LNCaP clone FGC (cell line): ENCODE results near the gene CACNA1B.

Source experiments
- DNase-seq: peaks from one replicate; pipeline ENCODE4 v3.0.0-alpha.2; 2011; ENCODE audit warnings: low read depth
- H3K4me3 ChIP-seq: 2 replicates; pipeline ENCODE4 v1.5.1; 2011; ENCODE audit warnings: mild to moderate bottlenecking, low read depth, low read length, control low read depth
- TF ChIP-seq, protein P1 (sequence below): IDR thresholded peaks from 2 replicates; pipeline ENCODE4 v1.5.1; 2012; ENCODE audit warnings: mild to moderate bottlenecking; ENCODE audit not compliant: control insufficient read depth, insufficient read depth; ENCODE audit errors: extremely low read depth

Gene CACNA1B

DNA sequence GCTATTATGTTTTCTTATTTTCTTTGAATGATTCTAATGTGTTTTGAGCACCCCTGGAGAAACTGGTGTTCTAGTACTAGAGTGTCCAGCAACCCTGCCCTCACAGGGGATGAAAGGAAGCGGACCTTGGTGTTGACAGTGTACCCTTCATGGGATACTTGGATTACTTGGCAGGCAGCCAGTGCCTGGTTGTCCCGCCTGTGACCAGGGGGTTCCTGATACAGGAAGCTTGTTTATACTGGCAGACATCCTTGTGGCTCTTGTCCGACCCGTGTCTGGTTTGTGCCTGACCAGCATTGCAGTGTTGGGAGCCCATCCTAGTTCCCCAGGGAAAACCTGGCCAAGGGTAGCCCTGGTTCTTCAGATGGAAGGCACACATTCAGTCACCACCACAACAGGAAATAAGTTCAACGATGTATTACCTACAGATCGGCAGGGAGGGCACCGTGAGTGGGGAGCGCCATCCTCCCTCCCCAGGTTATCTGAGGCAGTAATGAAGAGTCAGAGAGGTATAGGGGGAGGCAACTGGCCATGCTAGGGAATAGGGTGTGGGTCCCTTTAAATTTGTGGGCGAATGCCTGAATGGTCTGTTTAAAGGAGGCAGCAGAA lies 47.3 kb downstream of the CACNA1B start:
- TF ChIP-seq, protein P1, sequence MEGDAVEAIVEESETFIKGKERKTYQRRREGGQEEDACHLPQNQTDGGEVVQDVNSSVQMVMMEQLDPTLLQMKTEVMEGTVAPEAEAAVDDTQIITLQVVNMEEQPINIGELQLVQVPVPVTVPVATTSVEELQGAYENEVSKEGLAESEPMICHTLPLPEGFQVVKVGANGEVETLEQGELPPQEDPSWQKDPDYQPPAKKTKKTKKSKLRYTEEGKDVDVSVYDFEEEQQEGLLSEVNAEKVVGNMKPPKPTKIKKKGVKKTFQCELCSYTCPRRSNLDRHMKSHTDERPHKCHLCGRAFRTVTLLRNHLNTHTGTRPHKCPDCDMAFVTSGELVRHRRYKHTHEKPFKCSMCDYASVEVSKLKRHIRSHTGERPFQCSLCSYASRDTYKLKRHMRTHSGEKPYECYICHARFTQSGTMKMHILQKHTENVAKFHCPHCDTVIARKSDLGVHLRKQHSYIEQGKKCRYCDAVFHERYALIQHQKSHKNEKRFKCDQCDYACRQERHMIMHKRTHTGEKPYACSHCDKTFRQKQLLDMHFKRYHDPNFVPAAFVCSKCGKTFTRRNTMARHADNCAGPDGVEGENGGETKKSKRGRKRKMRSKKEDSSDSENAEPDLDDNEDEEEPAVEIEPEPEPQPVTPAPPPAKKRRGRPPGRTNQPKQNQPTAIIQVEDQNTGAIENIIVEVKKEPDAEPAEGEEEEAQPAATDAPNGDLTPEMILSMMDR = no peak
- DNase-seq = no peak
- no peak overlapping the region for H3K4me3 ChIP-seq

DNA sequence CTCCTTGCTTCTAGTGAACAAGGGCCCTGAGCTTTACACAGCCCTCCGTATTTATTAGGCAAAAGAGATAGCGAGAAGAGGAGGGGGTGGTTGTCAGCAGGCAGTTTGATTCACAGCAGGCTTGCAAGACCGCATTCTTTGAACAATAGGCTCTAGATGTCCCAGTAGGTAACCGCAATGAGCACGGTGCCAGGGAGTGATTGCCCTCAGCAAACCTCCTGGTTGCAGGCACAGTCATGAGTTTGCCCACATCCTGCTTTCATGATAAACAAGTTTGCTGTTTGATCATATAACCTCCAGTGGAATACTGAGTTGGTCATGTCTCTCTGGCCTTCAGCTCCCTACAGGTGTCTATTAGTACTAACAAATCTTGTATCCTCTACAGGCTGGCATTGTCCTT lies 66.1 kb downstream of the CACNA1B start:
- no peak overlapping the region for H3K4me3 ChIP-seq
- TF ChIP-seq, protein P1 = no peak
- no peak for DNase-seq

DNA sequence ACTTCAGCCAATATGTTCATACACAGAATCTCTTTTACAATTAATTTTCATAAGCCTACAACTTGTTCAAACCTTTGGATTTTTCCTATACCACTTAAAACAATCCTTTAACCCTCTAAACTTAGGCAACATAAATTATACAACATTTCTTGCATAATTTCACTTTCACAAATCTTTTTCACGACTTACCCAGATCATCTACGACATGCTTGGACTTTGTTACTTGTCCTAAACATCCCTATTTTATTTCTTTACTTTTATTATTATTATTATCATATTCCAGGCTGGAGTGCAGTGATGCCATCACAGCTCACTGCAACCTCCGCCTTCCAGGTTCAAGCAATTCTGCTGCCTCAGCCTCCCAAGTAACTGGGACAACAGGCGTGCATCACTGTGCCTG lies 68.0 kb downstream of the CACNA1B start:
- no peak for DNase-seq
- H3K4me3 ChIP-seq = no peak overlapping the region
- TF ChIP-seq, protein P1 = no peak

- TF ChIP-seq, protein P1 = no peak
- H3K4me3 ChIP-seq = no peak overlapping the region
- DNase-seq = no peak
Measured at GRCh38 chr9:137946993-137947392, 69.4 kb downstream of the CACNA1B start.

- no peak overlapping the region for H3K4me3 ChIP-seq
- no peak for DNase-seq
- TF ChIP-seq, protein P1 = no peak
Measured at GRCh38 chr9:137948642-137949041, 71.1 kb downstream of the CACNA1B start.

DNA sequence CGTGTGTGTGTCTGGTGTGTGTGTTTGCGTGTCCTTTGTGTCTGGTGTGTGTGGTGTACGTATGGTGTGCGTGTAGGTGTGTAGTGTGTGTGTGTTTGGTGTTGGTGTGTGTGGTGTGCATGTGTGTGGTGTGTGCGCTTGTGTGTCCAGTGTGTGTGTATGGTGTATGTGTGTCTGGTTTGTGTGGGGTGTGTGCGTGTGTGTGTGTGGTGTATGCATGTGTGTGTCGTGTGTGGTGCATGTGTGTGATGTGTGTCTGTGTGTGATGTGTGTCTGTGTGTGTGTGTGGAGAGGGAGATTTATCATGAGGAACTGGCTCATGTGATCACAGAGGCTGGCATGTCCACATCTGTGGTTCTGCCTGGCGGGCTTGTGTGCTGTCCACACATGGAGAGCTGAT lies 71.7 kb downstream of the CACNA1B start:
- no peak overlapping the region for H3K4me3 ChIP-seq
- no peak for DNase-seq
- TF ChIP-seq, protein P1 = no peak

DNA sequence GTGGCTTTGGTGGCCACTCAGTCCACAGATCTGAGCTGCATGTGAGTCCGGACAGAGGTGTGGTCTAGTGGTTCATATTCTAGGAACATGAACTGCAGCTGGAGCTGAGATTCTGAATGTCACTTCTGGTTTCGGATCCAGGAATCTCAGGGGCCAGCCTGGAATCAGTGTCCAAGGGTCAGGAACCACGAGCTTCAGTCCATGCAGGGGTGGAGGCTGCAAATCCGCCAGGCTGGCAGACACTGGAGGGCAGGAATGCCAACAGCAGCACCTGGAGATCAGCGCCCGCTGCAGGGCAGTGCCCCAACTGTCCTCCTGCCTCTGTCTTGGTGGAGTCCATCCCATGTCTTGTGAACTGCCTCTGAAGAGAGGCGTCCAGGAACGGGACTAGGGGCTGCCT lies 73.5 kb downstream of the CACNA1B start:
- H3K4me3 ChIP-seq = no peak overlapping the region
- TF ChIP-seq, protein P1 = no peak
- no peak for DNase-seq
